Activated naive CD8-positive, alpha-beta T cell (primary cell): ENCODE data around the gene GPC6.

ENCODE experiments used
- H3K27ac Mint-ChIP-seq: one replicate; pipeline ENCODE4 v1.8.0; 2021; ENCODE audit warnings: mixed read lengths
- H3K27me3 Mint-ChIP-seq: one replicate; pipeline ENCODE4 v1.8.0; 2021; ENCODE audit warnings: mixed read lengths
- H3K36me3 Mint-ChIP-seq: one replicate; pipeline ENCODE4 v1.8.0; 2021; ENCODE audit warnings: mixed read lengths
- H3K4me1 Mint-ChIP-seq: one replicate; pipeline ENCODE4 v1.8.0; 2021; ENCODE audit warnings: low read depth, mixed read lengths
- H3K4me3 Mint-ChIP-seq: one replicate; pipeline ENCODE4 v1.8.0; 2021; ENCODE audit warnings: mild to moderate bottlenecking, mixed read lengths
- H3K9me3 Mint-ChIP-seq: one replicate; pipeline ENCODE4 v1.8.0; 2021; ENCODE audit warnings: low read depth, mixed read lengths

Gene GPC6

GRCh38 chr13:94454334-94454733 is 1227.7 kb downstream of the GPC6 start:
- Mint-ChIP-seq H3K4me3 (no peak overlapping the region), H3K27ac (no peak overlapping the region), H3K36me3 (peaks cover 2% of the 10 kb centered on the region), H3K9me3 (no peaks in the 10 kb centered on the region), H3K4me1 (no peaks in the 10 kb centered on the region), H3K27me3 (peaks cover 2% of the 10 kb centered on the region)

GRCh38 chr13:94454906-94455305 is 1228.3 kb downstream of the GPC6 start:
- no peak overlapping the region for H3K4me3 Mint-ChIP-seq
- no peaks in the 10 kb centered on the region for H3K4me1 Mint-ChIP-seq
- peaks cover 2% of the 10 kb centered on the region for H3K27me3 Mint-ChIP-seq
- H3K36me3 Mint-ChIP-seq: peaks cover 2% of the 10 kb centered on the region
- no peaks in the 10 kb centered on the region for H3K9me3 Mint-ChIP-seq
- no peak overlapping the region for H3K27ac Mint-ChIP-seq

- H3K27ac Mint-ChIP-seq: no peak overlapping the region
- peaks cover 2% of the 10 kb centered on the region for H3K27me3 Mint-ChIP-seq
- H3K36me3 Mint-ChIP-seq: no peaks in the 10 kb centered on the region
- no peaks in the 10 kb centered on the region for H3K9me3 Mint-ChIP-seq
- H3K4me3 Mint-ChIP-seq: no peak overlapping the region
- H3K4me1 Mint-ChIP-seq: no peaks in the 10 kb centered on the region
These were observed 1228.8 kb downstream of the GPC6 start for GRCh38 chr13:94455414-94455813.
